H1 (cell line): ENCODE measurements around the gene TBX5. TPM values are rescaled to one million over a fixed set of nuclear protein-coding genes. Genes with fewer than 3 reads are reported as not detected.
A peak's percentile ranks its signal among the peaks of the same experiment; 100 is the strongest.

ENCODE experiments used
- CTCF ChIA-PET: fragments of 300-600 bp; sonication (Branson Sonifier 250); formaldehyde crosslinking; loops from one replicate; lab custom pipeline; 2021; ENCODE audit not compliant: partially characterized antibody; lab: Charles Lee
- POLR2A ChIA-PET: fragments of 300-600 bp; sonication (Branson Sonifier 250); formaldehyde crosslinking; loops from one replicate; lab custom pipeline; 2021; ENCODE audit warnings: inconsistent platforms; ENCODE audit not compliant: partially characterized antibody; lab: Charles Lee
- DNase-seq, 2 experiments: peaks; one replicate each; pipeline versions ENCODE4 v3.0.0 to v3.0.0-alpha.2; 2010 to 2022; ENCODE audit warnings: low spot score in 2 of 2, low read depth in 1 of 2, mixed read lengths in 1 of 2
- FAIRE-seq: peaks from 2 replicates; lab custom pipeline; 2011; peaks lifted over from hg19 to GRCh38; lab: Jason Lieb, UNC
- H2AFZ ChIP-seq: 2 replicates; pipeline ENCODE4 v1.8.1; 2012; ENCODE audit warnings: low read length, inconsistent platforms
- H2AK5ac ChIP-seq: 2 replicates; pipeline ENCODE4 v1.6.1; 2013; ENCODE audit warnings: low read depth, low read length
- H2BK120ac ChIP-seq: replicated peaks from 2 replicates; pipeline ENCODE3; 2013; ENCODE audit warnings: low read depth, low read length, inconsistent platforms
- H2BK12ac ChIP-seq: 2 replicates; pipeline ENCODE4 v1.6.1; 2013; ENCODE audit warnings: low read depth, low read length
- H2BK15ac ChIP-seq: 2 replicates; pipeline ENCODE4 v1.6.1; 2013; ENCODE audit warnings: low read length
- H2BK20ac ChIP-seq: 2 replicates; pipeline ENCODE4 v1.6.1; 2013; ENCODE audit warnings: low read length
- H2BK5ac ChIP-seq: 2 replicates; pipeline ENCODE4 v1.6.1; 2013; ENCODE audit warnings: low read depth, low read length
- H3K14ac ChIP-seq: 2 replicates; pipeline ENCODE4 v1.6.1; 2013; ENCODE audit warnings: inconsistent platforms; ENCODE audit not compliant: insufficient read length
- H3K18ac ChIP-seq: 2 replicates; pipeline ENCODE4 v1.6.1; 2013; ENCODE audit warnings: low read length; ENCODE audit errors: extremely low read depth
- H3K23ac ChIP-seq: 2 replicates; pipeline ENCODE4 v1.6.1; 2013; ENCODE audit warnings: inconsistent platforms; ENCODE audit not compliant: insufficient read length
- H3K23me2 ChIP-seq: 2 replicates; pipeline ENCODE4 v1.6.1; 2013; ENCODE audit warnings: low read depth, low read length
- H3K27ac ChIP-seq: 2 replicates; pipeline ENCODE4 v1.6.1; 2011; ENCODE audit warnings: low read depth, low read length, inconsistent platforms
- H3K27me3 ChIP-seq, 4 experiments: replicated peaks in 1 of 4; 1 replicate in 1 of 4; 2 replicates in 3 of 4; pipeline versions ENCODE4 v1.6.1 to v1.8.1; 2011 to 2013; ENCODE audit warnings: low read length in 3 of 4, mild to moderate bottlenecking in 3 of 4, inconsistent platforms in 2 of 4, mixed read lengths in 2 of 4, moderate library complexity in 1 of 4; ENCODE audit not compliant: control insufficient read depth in 3 of 4, insufficient read depth in 3 of 4; ENCODE audit errors: extremely low read depth in 1 of 4
- H3K36me3 ChIP-seq, 4 experiments: 2 replicates each; pipeline versions ENCODE4 v1.6.1 to v1.8.1; 2011 to 2013; ENCODE audit warnings: mild to moderate bottlenecking in 4 of 4, low read length in 3 of 4, moderate library complexity in 2 of 4, control low read depth in 1 of 4, inconsistent platforms in 1 of 4; ENCODE audit not compliant: insufficient read depth in 4 of 4, control insufficient read depth in 2 of 4
- H3K4ac ChIP-seq: replicated peaks from 2 replicates; pipeline ENCODE3; 2013; ENCODE audit warnings: low read length, low read depth, mixed read lengths, inconsistent platforms; ENCODE audit not compliant: insufficient read length
- H3K4me1 ChIP-seq, 4 experiments: replicated peaks in 1 of 4; 1 replicate in 1 of 4; 2 replicates in 3 of 4; pipeline versions ENCODE4 v1.6.1 to v1.8.1; 2011 to 2013; ENCODE audit warnings: low read length in 3 of 4, inconsistent platforms in 2 of 4, mixed read lengths in 1 of 4; ENCODE audit not compliant: insufficient read depth in 4 of 4, control insufficient read depth in 3 of 4
- H3K4me2 ChIP-seq, 2 experiments: 2 replicates each; pipeline versions ENCODE4 v1.6.1 to v1.8.1; 2011 to 2013; ENCODE audit warnings: low read depth in 2 of 2, low read length in 2 of 2, control low read depth in 1 of 2, inconsistent platforms in 1 of 2, mild to moderate bottlenecking in 1 of 2; ENCODE audit not compliant: insufficient read depth in 1 of 2
- H3K4me3 ChIP-seq, 4 experiments: fragments of 200-600, 300-600 bp in 1 of 4; sonication (generic), shearing (Covaris generic), sonication (Bioruptor Twin) in 1 of 4; 2 replicates each; pipeline versions ENCODE4 v1.5.1 to v1.8.1; 2011 to 2016; ENCODE audit warnings: low read length in 4 of 4, low read depth in 3 of 4, control low read depth in 2 of 4, inconsistent platforms in 2 of 4, mild to moderate bottlenecking in 2 of 4, mixed read lengths in 1 of 4, moderate library complexity in 1 of 4; ENCODE audit not compliant: insufficient read depth in 2 of 4; ENCODE audit errors: extremely low read depth in 1 of 4
- H3K56ac ChIP-seq: replicated peaks from 2 replicates; pipeline ENCODE3; 2013; ENCODE audit warnings: low read depth, mild to moderate bottlenecking, mixed read lengths, low read length, inconsistent platforms; ENCODE audit not compliant: insufficient read length
- H3K79me1 ChIP-seq: 2 replicates; pipeline ENCODE4 v1.6.1; 2013; ENCODE audit warnings: low read depth, low read length, control low read depth
- H3K79me2 ChIP-seq, 2 experiments: 2 replicates each; pipeline versions ENCODE4 v1.6.1 to v1.8.1; 2012 to 2013; ENCODE audit warnings: low read length in 2 of 2, mild to moderate bottlenecking in 2 of 2, inconsistent platforms in 1 of 2; ENCODE audit not compliant: insufficient read depth in 2 of 2, control insufficient read depth in 1 of 2
- H3K9ac ChIP-seq, 4 experiments: replicated peaks in 1 of 4; 1 replicate in 1 of 4; 2 replicates in 3 of 4; pipeline versions ENCODE4 v1.6.1 to v1.8.1; 2011 to 2013; ENCODE audit warnings: low read depth in 3 of 4, low read length in 3 of 4, control low read depth in 2 of 4, mild to moderate bottlenecking in 2 of 4, moderate library complexity in 2 of 4, inconsistent platforms in 1 of 4; ENCODE audit errors: extremely low read depth in 1 of 4
- H3K9me3 ChIP-seq, 2 experiments: 2 replicates each; pipeline versions ENCODE4 v1.6.1 to v1.8.1; 2012 to 2013; ENCODE audit warnings: mild to moderate bottlenecking in 2 of 2, moderate library complexity in 2 of 2, control low read depth in 1 of 2, inconsistent platforms in 1 of 2, low read depth in 1 of 2, low read length in 1 of 2, mixed read lengths in 1 of 2; ENCODE audit not compliant: insufficient read depth in 2 of 2
- H4K20me1 ChIP-seq, 2 experiments: replicated peaks in 1 of 2; 2 replicates each; pipeline versions ENCODE3 to v1.8.1; 2011 to 2013; ENCODE audit warnings: inconsistent platforms in 2 of 2, low read length in 2 of 2, mild to moderate bottlenecking in 1 of 2; ENCODE audit not compliant: insufficient read depth in 2 of 2, control insufficient read depth in 1 of 2
- H4K5ac ChIP-seq: 2 replicates; pipeline ENCODE4 v1.6.1; 2013; ENCODE audit warnings: low read length, low read depth, mixed read lengths, inconsistent platforms; ENCODE audit not compliant: insufficient read length
- H4K8ac ChIP-seq: 2 replicates; pipeline ENCODE4 v1.8.0; 2013; ENCODE audit warnings: mild to moderate bottlenecking, moderate library complexity, low read length, inconsistent platforms; ENCODE audit not compliant: insufficient read depth; ENCODE audit errors: extremely low read depth
- H4K91ac ChIP-seq: replicated peaks from 2 replicates; pipeline ENCODE3; 2013; ENCODE audit warnings: low read length, mixed read lengths, inconsistent platforms; ENCODE audit not compliant: insufficient read length
- BACH1 ChIP-seq: IDR thresholded peaks from 2 replicates; pipeline ENCODE4 v1.6.1; 2012; ENCODE audit warnings: low read length, improper control_type of control experiment
- CHD1 ChIP-seq: IDR thresholded peaks from 2 replicates; pipeline ENCODE4 v1.6.1; 2012; ENCODE audit warnings: low read depth, low read length, improper control_type of control experiment
- GTF2F1 ChIP-seq: IDR thresholded peaks from 2 replicates; pipeline ENCODE4 v1.6.1; 2012; ENCODE audit warnings: low read depth, low read length, improper control_type of control experiment, borderline replicate concordance
- KDM1A ChIP-seq: fragments of 200-600, 300-600 bp; sonication (generic); IDR thresholded peaks from 2 replicates; pipeline ENCODE4 v1.7.1; 2016; ENCODE audit warnings: mild to moderate bottlenecking, low read length, borderline replicate concordance
- PHF8 ChIP-seq: fragments of 200-600 bp; sonication (generic); conservative IDR thresholded peaks from 2 replicates; pipeline ENCODE4 v1.7.1; 2012; ENCODE audit warnings: low read depth, mild to moderate bottlenecking, inconsistent platforms, low read length, moderate library complexity
- POLR2AphosphoS5 ChIP-seq: IDR thresholded peaks from 2 replicates; pipeline ENCODE4 v1.6.1; 2011; ENCODE audit warnings: low read depth, low read length
- RNF2 ChIP-seq: fragments of 200-900, 300-1000 bp; sonication (generic); IDR thresholded peaks from 2 replicates; pipeline ENCODE4 v1.7.1; 2016; ENCODE audit warnings: borderline replicate concordance, low read depth, mild to moderate bottlenecking, antibody characterized with exemption, low read length; ENCODE audit not compliant: poor library complexity, severe bottlenecking; ENCODE audit errors: missing control alignments
- SUZ12 ChIP-seq: fragments of 200-600 bp; sonication (generic); IDR thresholded peaks from 2 replicates; pipeline ENCODE4 v1.6.1; 2012; ENCODE audit warnings: mild to moderate bottlenecking, inconsistent platforms, low read length, moderate library complexity, mixed read lengths
- WGBS, 2 experiments: shearing (Covaris generic) in 1 of 2; methylation state at CpG; one replicate each; pipeline versions ENCODE4 v1.1.6 to v1.1.7; 2013 to 2015; ENCODE audit warnings: low lambda C conversion rate in 2 of 2, mixed read lengths in 2 of 2, inconsistent platforms in 1 of 2, low coverage in 1 of 2, missing lambda C conversion rate in 1 of 2; ENCODE audit not compliant: insufficient replicate concordance in 2 of 2, insufficient coverage in 1 of 2, insufficient read length in 1 of 2; ENCODE audit errors: extremely low coverage in 1 of 2, missing lambda C conversion rate in 1 of 2; 5-methylcytosine and 5-hydroxymethylcytosine counted together
- polyA plus RNA-seq, 7 experiments: library from polyadenylated mRNA; depleted of rRNA in 3 of 7; stranded (reverse) in 5 of 7; unstranded in 2 of 7; fragments of >200 nt in 5 of 7; fragments of 200-250 nt in 2 of 7; gene quantifications; 1 replicate in 5 of 7; 2 replicates in 1 of 7; 4 replicates in 1 of 7; pipeline versions ENCODE4 v1.2.1 to v1.2.3, GENCODE V29; 2011 to 2013; ENCODE audit warnings: missing spikeins in 2 of 7, mixed read lengths in 2 of 7
- total RNA-seq: library from RNA; stranded (reverse); fragmentation: NEBNext Ultra II Directional; extraction: Animal tissue kit (Norgen Biotek cat#: 25700); gene quantifications from 2 replicates; pipeline ENCODE4 v1.2.1, GENCODE V29; 2021

The TBX5 gene
- total and polyA plus RNA-seq, 2 of the 8 experiments (the other 6 are each of a cell fraction or from before 2014, with no cell fraction given): 0.05 TPM; not detected in 1

GRCh38 chr12:114406316-114406983 lies 506 bp upstream of the TBX5 start:
- ChIA-PET CTCF (interaction anchor here (1.9 kb wide), 1 partner anchor 51 kb away, joined by 6 read pairs; no protein-coding TSS in a partner anchor), POLR2A (interaction anchor here (0.9 kb wide), 1 partner anchor 44 kb away, joined by 3 read pairs; no protein-coding TSS in a partner anchor)
- FAIRE-seq (no peak), DNase-seq (no peak)
- H3K9me3 ChIP-seq: no peaks in the 10 kb centered on the region; a peak in 1 of 4 replicates
- H3K4me3 ChIP-seq: no peak overlapping the region
- no peak overlapping the region for H3K9ac ChIP-seq
- no peaks in the 10 kb centered on the region for H3K23me2 ChIP-seq
- no peak overlapping the region for H2BK5ac ChIP-seq
- peak overlapping the region; percentile 39; the same call in 1 of the 2 replicates for H2BK12ac ChIP-seq
- H3K79me1 ChIP-seq: no peaks in the 10 kb centered on the region
- H4K8ac ChIP-seq: no peak overlapping the region; the same call in 1 of the 2 replicates
- no peak for TF ChIP-seq GTF2F1
- peak; percentile 78 for TF ChIP-seq RNF2
- TF ChIP-seq BACH1: no peak
- no peak for TF ChIP-seq PHF8
- TF ChIP-seq SUZ12: no peak
- TF ChIP-seq KDM1A: no peak
- no peak for TF ChIP-seq CHD1
- no peak for TF ChIP-seq POLR2AphosphoS5
- no peak overlapping the region for H4K5ac ChIP-seq
- H3K4me1 ChIP-seq: peaks cover 8 to 53% (median 26%) of the 10 kb centered on the region in 4 experiments
- H2AK5ac ChIP-seq: no peak overlapping the region
- H2BK15ac ChIP-seq: no peak overlapping the region
- H3K56ac ChIP-seq: no peak overlapping the region
- H4K91ac ChIP-seq: no peak overlapping the region
- no peak overlapping the region for H2BK120ac ChIP-seq
- H3K4me2 ChIP-seq: peak overlapping the region in 1 of 2 experiments; percentile 72; a peak in 1 of 4 replicates
- H3K18ac ChIP-seq: peak overlapping the region; percentile 32; the same call in 1 of the 2 replicates
- H3K14ac ChIP-seq: no peak overlapping the region
- H3K79me2 ChIP-seq: no peaks in the 10 kb centered on the region
- peaks cover 19 to 26% of the 10 kb centered on the region in 2 experiments for H4K20me1 ChIP-seq
- H3K27me3 ChIP-seq: peaks cover 97 to 100% (median 100%) of the 10 kb centered on the region in 4 experiments
- no peak overlapping the region for H3K23ac ChIP-seq
- no peak overlapping the region for H3K4ac ChIP-seq
- H2BK20ac ChIP-seq: no peak overlapping the region
- H3K36me3 ChIP-seq: no peaks in the 10 kb centered on the region; a peak in 1 of 8 replicates
- 13% methylated on average over 10 of the region's 24 CpGs; no CpG with 5 or more reads in 1 of the 2 experiments for WGBS, 2 experiments
- no peak overlapping the region for H3K27ac ChIP-seq
- H2AFZ ChIP-seq: no peak overlapping the region
